ENCODE data around the gene FHAD1.

The FHAD1 gene

DNA sequence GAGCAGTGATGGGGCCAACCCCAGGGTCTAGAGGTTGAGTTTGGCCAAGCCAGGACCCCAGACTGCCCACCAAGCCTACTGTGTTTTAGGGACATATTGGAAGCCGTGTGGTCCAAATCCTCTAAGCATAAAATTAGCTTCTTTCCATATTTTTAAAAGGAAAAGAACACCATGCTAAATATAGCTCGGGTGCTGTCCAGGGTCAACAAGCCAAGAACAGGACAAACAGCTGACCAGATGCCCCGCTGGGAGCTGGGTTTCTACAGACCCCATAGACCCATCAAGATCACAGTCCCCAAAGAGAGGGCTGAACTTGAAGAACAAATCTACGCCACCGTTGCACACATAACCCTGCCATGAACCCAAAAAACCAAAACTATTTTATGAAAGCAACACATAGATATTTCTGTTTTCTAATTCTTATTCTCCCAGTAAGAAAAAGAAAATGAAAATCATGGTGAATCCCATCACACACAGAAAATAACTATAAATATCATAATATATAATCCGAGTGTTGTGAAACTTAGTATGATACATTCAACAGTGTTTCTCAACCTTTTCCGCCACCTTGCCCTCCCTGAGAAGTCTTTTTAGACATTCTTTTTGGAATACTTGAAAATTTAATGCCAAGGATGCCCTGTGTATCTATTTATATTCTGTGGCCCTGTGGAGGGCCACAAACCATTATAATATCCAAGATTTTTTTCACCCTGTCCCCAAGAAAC, 36.2 kb upstream of the FHAD1 start:
- H3K4me3 ChIP-seq (ENCODE audit: low read length): no peak overlapping the region
- no peaks in the 10 kb centered on the region for H4K20me1 ChIP-seq (ENCODE audit: control insufficient read depth, insufficient read depth, low read depth, low read length)
- no peaks in the 10 kb centered on the region for H3K9me3 ChIP-seq (ENCODE audit: control insufficient read depth, insufficient read depth, low read length)
- H3K79me2 ChIP-seq (ENCODE audit: control insufficient read depth, low read length): no peaks in the 10 kb centered on the region
- H3K27me3 ChIP-seq (ENCODE audit: control insufficient read depth, low read length): 0 out of 2 replicates have a peak, but pooled peaks cover 4% of the 10 kb centered on the region
- no peak for TF ChIP-seq EZH2phosphoT487 (IDR thresholded peaks at IDR 0.05; ENCODE audit: borderline replicate concordance, low read length)
- TF ChIP-seq, protein P1, sequence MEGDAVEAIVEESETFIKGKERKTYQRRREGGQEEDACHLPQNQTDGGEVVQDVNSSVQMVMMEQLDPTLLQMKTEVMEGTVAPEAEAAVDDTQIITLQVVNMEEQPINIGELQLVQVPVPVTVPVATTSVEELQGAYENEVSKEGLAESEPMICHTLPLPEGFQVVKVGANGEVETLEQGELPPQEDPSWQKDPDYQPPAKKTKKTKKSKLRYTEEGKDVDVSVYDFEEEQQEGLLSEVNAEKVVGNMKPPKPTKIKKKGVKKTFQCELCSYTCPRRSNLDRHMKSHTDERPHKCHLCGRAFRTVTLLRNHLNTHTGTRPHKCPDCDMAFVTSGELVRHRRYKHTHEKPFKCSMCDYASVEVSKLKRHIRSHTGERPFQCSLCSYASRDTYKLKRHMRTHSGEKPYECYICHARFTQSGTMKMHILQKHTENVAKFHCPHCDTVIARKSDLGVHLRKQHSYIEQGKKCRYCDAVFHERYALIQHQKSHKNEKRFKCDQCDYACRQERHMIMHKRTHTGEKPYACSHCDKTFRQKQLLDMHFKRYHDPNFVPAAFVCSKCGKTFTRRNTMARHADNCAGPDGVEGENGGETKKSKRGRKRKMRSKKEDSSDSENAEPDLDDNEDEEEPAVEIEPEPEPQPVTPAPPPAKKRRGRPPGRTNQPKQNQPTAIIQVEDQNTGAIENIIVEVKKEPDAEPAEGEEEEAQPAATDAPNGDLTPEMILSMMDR (IDR thresholded peaks at IDR 0.05; ENCODE audit: low read depth, low read length, poor library complexity, severe bottlenecking): no peak
- no peak overlapping the region for H3K27ac ChIP-seq (ENCODE audit: low read depth, low read length)
- no peaks in the 10 kb centered on the region for H3K4me1 ChIP-seq (ENCODE audit: control insufficient read depth, low read length)
- no peaks in the 10 kb centered on the region for H3F3A ChIP-seq (ENCODE audit: control insufficient read depth, insufficient read depth)
- no peak overlapping the region for H3K4me2 ChIP-seq (ENCODE audit: low read length)
- no peaks in the 10 kb centered on the region for H3K9me2 ChIP-seq (replicated peaks; ENCODE audit: control insufficient read depth, low read length)
- H3K36me3 ChIP-seq (ENCODE audit: control insufficient read depth, low read length): no peaks in the 10 kb centered on the region

DNA sequence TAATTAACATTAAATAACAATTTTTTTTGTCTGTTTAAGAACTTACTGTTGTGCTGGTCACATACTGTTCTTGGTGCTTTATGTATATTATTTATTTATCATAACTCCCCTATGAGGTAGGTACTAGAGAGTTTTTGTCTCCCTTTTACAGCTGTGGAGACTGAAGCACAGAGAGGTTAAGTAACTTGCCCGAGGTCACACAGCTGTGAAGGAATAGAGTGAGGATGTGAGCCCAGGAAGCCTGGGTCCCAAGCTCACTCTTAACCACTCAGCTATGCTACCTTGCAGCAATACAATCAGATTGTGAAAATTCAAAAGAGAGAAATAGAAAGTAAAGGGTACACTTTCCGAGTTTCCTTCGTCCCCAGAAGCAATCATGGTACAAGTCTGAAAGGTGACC, 35.6 kb upstream of the FHAD1 start:
- no peaks in the 10 kb centered on the region for H3K36me3 ChIP-seq (ENCODE audit: control insufficient read depth, low read length)

DNA sequence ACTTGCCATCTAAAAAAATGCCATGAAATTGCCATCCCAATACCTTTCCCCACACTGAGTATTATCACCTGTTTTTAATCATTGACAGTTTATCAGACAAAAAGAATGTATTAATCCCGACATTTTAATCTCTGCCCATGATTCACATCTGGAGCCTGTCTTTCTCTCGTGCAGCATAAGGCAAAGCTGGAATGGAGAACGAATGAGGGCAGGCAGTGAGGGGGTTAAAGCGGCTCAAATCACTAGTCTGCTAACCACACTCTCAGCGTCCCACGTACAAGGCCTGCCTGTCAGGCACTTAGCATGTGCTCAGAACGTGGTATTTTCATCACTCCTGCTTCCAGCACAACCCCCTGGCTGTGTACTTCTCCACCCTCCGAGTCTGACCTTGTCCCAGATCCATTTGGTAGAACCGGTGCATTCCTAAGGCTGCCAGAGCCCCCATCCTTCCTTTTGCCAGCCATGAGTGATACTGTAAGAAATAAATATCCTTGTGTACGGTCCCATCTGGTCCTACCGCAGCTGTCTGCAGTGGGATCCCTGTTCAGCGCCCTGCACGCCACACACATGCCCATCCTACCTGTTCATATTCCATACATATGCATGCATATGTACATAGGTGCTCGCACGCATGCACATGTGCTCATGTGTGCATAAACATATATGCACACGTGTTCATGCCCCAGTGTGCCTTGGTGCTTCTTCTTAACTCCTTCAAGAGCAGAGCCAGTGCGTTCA, 34.6 kb upstream of the FHAD1 start:
- no peak overlapping the region for H3K27ac ChIP-seq (ENCODE audit: low read depth, low read length)
- H3K4me2 ChIP-seq (ENCODE audit: low read length): no peak overlapping the region
- H3K9me3 ChIP-seq (ENCODE audit: control insufficient read depth, insufficient read depth, low read length): no peaks in the 10 kb centered on the region
- H3F3A ChIP-seq (ENCODE audit: control insufficient read depth, insufficient read depth): no peaks in the 10 kb centered on the region
- no peaks in the 10 kb centered on the region for H3K36me3 ChIP-seq (ENCODE audit: control insufficient read depth, low read length)
- TF ChIP-seq EZH2phosphoT487 (IDR thresholded peaks at IDR 0.05; ENCODE audit: borderline replicate concordance, low read length): no peak
- TF ChIP-seq, protein P1 (IDR thresholded peaks at IDR 0.05; ENCODE audit: low read depth, low read length, poor library complexity, severe bottlenecking): no peak
- no peaks in the 10 kb centered on the region for H3K9me2 ChIP-seq (replicated peaks; ENCODE audit: control insufficient read depth, low read length)
- H4K20me1 ChIP-seq (ENCODE audit: control insufficient read depth, insufficient read depth, low read depth, low read length): no peaks in the 10 kb centered on the region
- no peaks in the 10 kb centered on the region for H3K4me1 ChIP-seq (ENCODE audit: control insufficient read depth, low read length)
- peaks cover 4% of the 10 kb centered on the region; the same call in 1 of the 2 replicates for H3K27me3 ChIP-seq (ENCODE audit: control insufficient read depth, low read length)
- no peaks in the 10 kb centered on the region for H3K79me2 ChIP-seq (ENCODE audit: control insufficient read depth, low read length)
- H3K4me3 ChIP-seq (ENCODE audit: low read length): no peak overlapping the region

More for the DNA sequence above, 35.6 kb upstream of the FHAD1 start:
- no peak overlapping the region for H3K4me3 ChIP-seq (ENCODE audit: low read length)
- no peaks in the 10 kb centered on the region for H3K9me2 ChIP-seq (replicated peaks; ENCODE audit: control insufficient read depth, low read length)
- H3K4me2 ChIP-seq (ENCODE audit: low read length): no peak overlapping the region
- H4K20me1 ChIP-seq (ENCODE audit: control insufficient read depth, insufficient read depth, low read depth, low read length): no peaks in the 10 kb centered on the region
- TF ChIP-seq, protein P1 (IDR thresholded peaks at IDR 0.05; ENCODE audit: low read depth, low read length, poor library complexity, severe bottlenecking): no peak
- no peak for TF ChIP-seq EZH2phosphoT487 (IDR thresholded peaks at IDR 0.05; ENCODE audit: borderline replicate concordance, low read length)
- no peak overlapping the region for H3K27ac ChIP-seq (ENCODE audit: low read depth, low read length)
- no peaks in the 10 kb centered on the region for H3F3A ChIP-seq (ENCODE audit: control insufficient read depth, insufficient read depth)
- no peaks in the 10 kb centered on the region for H3K79me2 ChIP-seq (ENCODE audit: control insufficient read depth, low read length)
- H3K9me3 ChIP-seq (ENCODE audit: control insufficient read depth, insufficient read depth, low read length): no peaks in the 10 kb centered on the region
- no peaks in the 10 kb centered on the region for H3K4me1 ChIP-seq (ENCODE audit: control insufficient read depth, low read length)
- peaks cover 4% of the 10 kb centered on the region; the same call in 1 of the 2 replicates for H3K27me3 ChIP-seq (ENCODE audit: control insufficient read depth, low read length)
